LNCaP clone FGC (cell line): Measurements from ENCODE around the gene SLC35B4.

Source experiments
- DNase-seq: peaks from one replicate; pipeline ENCODE4 v3.0.0-alpha.2; 2011; ENCODE audit warnings: low read depth
- H3K4me3 ChIP-seq: 2 replicates; pipeline ENCODE4 v1.5.1; 2011; ENCODE audit warnings: mild to moderate bottlenecking, low read depth, low read length, control low read depth
- CTCF ChIP-seq: IDR thresholded peaks from 2 replicates; pipeline ENCODE4 v1.5.1; 2012; ENCODE audit warnings: mild to moderate bottlenecking; ENCODE audit not compliant: control insufficient read depth, insufficient read depth; ENCODE audit errors: extremely low read depth

The SLC35B4 gene

DNA sequence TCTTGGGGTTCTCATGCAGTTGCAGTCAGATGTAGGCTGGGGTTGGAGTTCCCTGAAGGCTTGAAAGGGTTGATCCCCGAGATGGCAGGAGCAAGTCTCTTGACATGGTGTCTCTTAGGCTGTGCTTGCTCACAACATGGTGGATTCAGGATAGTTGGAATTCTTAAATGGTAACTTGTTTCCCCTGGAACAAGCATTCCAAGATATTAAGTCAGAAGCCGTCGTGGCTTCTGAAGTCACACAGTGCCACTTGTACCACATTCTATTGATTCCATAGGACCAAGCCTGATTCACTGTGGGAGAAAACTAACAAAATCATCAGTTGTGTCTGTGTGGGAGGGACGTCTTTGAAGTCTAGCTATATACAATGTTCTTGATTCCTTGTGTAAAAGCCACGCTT is 3.5 kb upstream of the SLC35B4 start:
- TF ChIP-seq CTCF = no peak
- no peak for DNase-seq

DNA sequence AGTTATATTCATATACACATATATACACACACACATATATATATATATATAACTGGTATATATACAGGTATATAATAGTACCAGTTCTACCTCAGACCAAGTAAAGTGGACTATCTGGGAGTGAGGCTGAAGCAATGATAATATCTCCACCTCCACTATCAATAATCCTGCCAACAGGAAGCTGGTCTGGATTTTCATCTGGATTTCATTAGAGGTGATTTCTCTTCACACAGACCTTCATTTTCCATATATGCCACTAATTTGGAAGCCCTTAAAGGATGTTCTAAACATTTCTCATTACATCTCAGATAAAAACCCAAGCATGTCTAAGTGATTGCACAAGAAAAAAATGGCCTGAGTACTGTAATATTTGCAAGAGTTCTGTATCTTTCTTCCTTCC is 1.7 kb upstream of the SLC35B4 start:
- no peak for DNase-seq
- no peak for TF ChIP-seq CTCF
- H3K4me3 ChIP-seq = no peak overlapping the region

More for the DNA sequence above, 3.5 kb upstream of the SLC35B4 start:
- H3K4me3 ChIP-seq = no peak overlapping the region

GRCh38 chr7:134317434-134317833 is 704 bp upstream of the SLC35B4 start:
- TF ChIP-seq CTCF = no peak
- no peak for DNase-seq
- peak overlapping the region; percentile 86 for H3K4me3 ChIP-seq

GRCh38 chr7:134315679-134316538 is 821 bp downstream of the SLC35B4 start:
- peak overlapping the region; percentile 86 for H3K4me3 ChIP-seq
- TF ChIP-seq CTCF = no peak
- no peak for DNase-seq

DNA sequence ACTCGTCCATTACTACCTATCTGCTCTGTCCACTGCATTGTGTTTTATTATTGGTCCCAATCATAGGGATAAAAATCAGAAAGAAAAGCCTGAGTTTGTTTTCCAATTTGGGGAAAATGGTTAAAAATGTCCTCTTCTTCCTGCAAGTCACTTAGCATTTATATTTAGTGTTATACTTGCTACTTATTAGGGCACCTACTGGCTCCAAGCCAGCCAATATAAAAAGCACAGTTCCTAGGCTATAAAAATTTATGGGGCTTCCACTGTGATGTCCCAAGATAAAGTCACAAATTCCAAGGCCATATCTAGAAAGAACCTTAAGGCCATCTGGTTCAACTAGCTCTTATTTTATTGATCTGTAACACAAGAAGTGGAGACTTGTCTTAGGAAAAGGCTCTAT is 3.2 kb downstream of the SLC35B4 start:
- TF ChIP-seq CTCF = no peak
- peak; percentile 80 for DNase-seq
- H3K4me3 ChIP-seq = no peak overlapping the region

- no peak for DNase-seq
- no peak overlapping the region for H3K4me3 ChIP-seq
- TF ChIP-seq CTCF = no peak
Measured at GRCh38 chr7:134312717-134313116, 4.0 kb downstream of the SLC35B4 start.

GRCh38 chr7:134311807-134312206 is 4.9 kb downstream of the SLC35B4 start:
- no peak for TF ChIP-seq CTCF
- H3K4me3 ChIP-seq = no peak overlapping the region
- DNase-seq = no peak
